Keratinocyte (primary cell): Measurements from ENCODE around the gene PPL.

Experiments used
- EZH2 ChIP-seq: IDR thresholded peaks from one replicate; pipeline ENCODE4 v1.6.1; 2012; ENCODE audit warnings: inconsistent platforms, mild to moderate bottlenecking, low read length, moderate library complexity
- TF ChIP-seq, protein P1 (sequence below), 3 experiments: IDR thresholded peaks in 1 of 3; conservative IDR thresholded peaks in 1 of 3; optimal IDR thresholded peaks in 1 of 3; 2 replicates in 2 of 3; 3 replicates in 1 of 3; pipeline versions ENCODE3 to v1.5.1; 2011; ENCODE audit warnings: low read length in 3 of 3, mild to moderate bottlenecking in 3 of 3, moderate library complexity in 2 of 3, control low read depth in 1 of 3, inconsistent platforms in 1 of 3; ENCODE audit not compliant: insufficient read depth in 2 of 3; ENCODE audit errors: extremely low read depth in 1 of 3

DNA sequence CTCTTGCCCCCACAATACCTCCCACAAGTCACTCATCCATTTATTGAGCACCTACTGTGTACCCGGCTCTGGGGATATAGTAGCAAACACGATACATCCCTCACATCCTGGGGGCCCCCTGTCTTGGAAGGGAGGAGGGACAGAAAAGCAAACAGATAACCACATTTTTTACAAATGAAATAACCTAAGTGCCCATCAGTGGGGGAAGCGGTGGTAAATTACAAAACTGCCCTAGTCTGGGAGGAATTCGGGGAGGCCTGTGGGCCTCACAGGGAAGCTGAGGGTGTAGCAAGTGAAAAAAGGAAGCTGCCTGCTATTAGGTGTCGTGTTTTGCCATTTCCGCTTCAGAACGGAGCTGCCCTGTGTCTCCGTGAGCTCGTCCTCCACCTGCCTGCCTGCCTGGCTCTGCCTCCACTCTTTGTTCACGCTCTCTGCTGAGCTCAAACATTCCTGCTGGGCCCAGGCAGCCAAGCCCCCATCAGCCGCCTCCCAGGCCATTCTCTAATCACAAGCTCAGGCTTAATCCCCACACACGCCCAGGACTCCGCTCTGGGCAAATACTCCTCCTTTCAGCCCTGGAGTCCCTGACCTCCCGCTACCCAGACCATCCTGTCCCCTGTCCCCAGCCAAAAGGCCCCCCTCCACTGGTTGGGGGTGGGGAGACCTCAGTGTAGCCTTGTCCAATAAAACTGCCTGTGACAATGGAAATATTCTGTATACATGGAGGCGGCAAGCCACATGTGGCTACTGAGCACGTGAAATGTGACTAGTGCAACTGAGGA lies 11.0 kb upstream of the PPL start:
- TF ChIP-seq, protein P1, sequence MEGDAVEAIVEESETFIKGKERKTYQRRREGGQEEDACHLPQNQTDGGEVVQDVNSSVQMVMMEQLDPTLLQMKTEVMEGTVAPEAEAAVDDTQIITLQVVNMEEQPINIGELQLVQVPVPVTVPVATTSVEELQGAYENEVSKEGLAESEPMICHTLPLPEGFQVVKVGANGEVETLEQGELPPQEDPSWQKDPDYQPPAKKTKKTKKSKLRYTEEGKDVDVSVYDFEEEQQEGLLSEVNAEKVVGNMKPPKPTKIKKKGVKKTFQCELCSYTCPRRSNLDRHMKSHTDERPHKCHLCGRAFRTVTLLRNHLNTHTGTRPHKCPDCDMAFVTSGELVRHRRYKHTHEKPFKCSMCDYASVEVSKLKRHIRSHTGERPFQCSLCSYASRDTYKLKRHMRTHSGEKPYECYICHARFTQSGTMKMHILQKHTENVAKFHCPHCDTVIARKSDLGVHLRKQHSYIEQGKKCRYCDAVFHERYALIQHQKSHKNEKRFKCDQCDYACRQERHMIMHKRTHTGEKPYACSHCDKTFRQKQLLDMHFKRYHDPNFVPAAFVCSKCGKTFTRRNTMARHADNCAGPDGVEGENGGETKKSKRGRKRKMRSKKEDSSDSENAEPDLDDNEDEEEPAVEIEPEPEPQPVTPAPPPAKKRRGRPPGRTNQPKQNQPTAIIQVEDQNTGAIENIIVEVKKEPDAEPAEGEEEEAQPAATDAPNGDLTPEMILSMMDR (optimal IDR thresholded peaks at IDR 0.05 in 1 of 3, IDR thresholded peaks at IDR 0.05 in 1 of 3, conservative IDR thresholded peaks at IDR 0.05 in 1 of 3; ENCODE audit: extremely low read depth in 1 of 3, insufficient read depth in 2 of 3, low read length in 3 of 3): no peak
- TF ChIP-seq EZH2: no peak
